Neural cell (in vitro differentiated cells): ENCODE data around the gene CLBA1.
"Not testable (repeated sequence)": the region's sequence is repeated elsewhere in the genome, so short reads cannot be mapped to it uniquely, and the experiment has no call there.

Experiments
- CTCF ChIP-seq: fragments of 450-650 bp; IDR thresholded peaks from 2 replicates; pipeline ENCODE4 v1.5.1; 2014; ENCODE audit warnings: antibody characterized with exemption, mild to moderate bottlenecking, moderate library complexity; ENCODE audit not compliant: poor library complexity, severe bottlenecking
- EP300 ChIP-seq: fragments of 450-650 bp; conservative IDR thresholded peaks from 2 replicates; pipeline ENCODE4 v1.6.1; 2014; ENCODE audit warnings: antibody characterized with exemption, mild to moderate bottlenecking, moderate library complexity; ENCODE audit not compliant: poor library complexity, severe bottlenecking
- EZH2 ChIP-seq: fragments of 200-600, 300-800 bp; shearing (Covaris generic), sonication (generic); IDR thresholded peaks from 2 replicates; pipeline ENCODE4 v1.6.1; 2014; ENCODE audit warnings: antibody characterized with exemption, low read length, borderline replicate concordance, mild to moderate bottlenecking; ENCODE audit not compliant: insufficient read depth, poor library complexity, severe bottlenecking
- MXI1 ChIP-seq: fragments of 450-650 bp; conservative IDR thresholded peaks from 2 replicates; pipeline ENCODE4 v1.6.1; 2014; ENCODE audit warnings: antibody characterized with exemption, mild to moderate bottlenecking; ENCODE audit not compliant: poor library complexity, severe bottlenecking
- POLR2AphosphoS5 ChIP-seq: IDR thresholded peaks from 2 replicates; pipeline ENCODE4 v1.6.1; 2012
- RAD21 ChIP-seq: fragments of 450-650 bp; conservative IDR thresholded peaks from 2 replicates; pipeline ENCODE4 v1.6.1; 2014; ENCODE audit warnings: antibody characterized with exemption, mild to moderate bottlenecking, moderate library complexity
- REST ChIP-seq: IDR thresholded peaks from 2 replicates; pipeline ENCODE4 v1.6.1; 2012; ENCODE audit warnings: borderline replicate concordance
- SMC3 ChIP-seq: fragments of 450-650 bp; conservative IDR thresholded peaks from 2 replicates; pipeline ENCODE4 v1.6.1; 2014; ENCODE audit warnings: antibody characterized with exemption, mild to moderate bottlenecking, moderate library complexity; ENCODE audit not compliant: poor library complexity
- TAF1 ChIP-seq: IDR thresholded peaks from 2 replicates; pipeline ENCODE4 v1.6.1; 2012; ENCODE audit warnings: low read depth

- not testable (repeated sequence) for TF ChIP-seq EZH2, CTCF, POLR2AphosphoS5, TAF1, EP300, SMC3, REST, RAD21, MXI1
Observed at GRCh38 chr14:104945266-104945665, 40.3 kb upstream of the CLBA1 start.
